ENCODE measurements around the gene DLGAP1. TPM values are rescaled to one million over a fixed set of nuclear protein-coding genes. Genes with fewer than 3 reads are reported as not detected.

Gene DLGAP1
- total RNA-seq, 1 donor from 2014 or later, result 11.5 TPM

- TF ChIP-seq CTCF (conservative IDR thresholded peaks at IDR 0.05), result no peak
- Mint-ChIP-seq H3K9me3 (no peaks in the 10 kb centered on the region), H3K27me3 (ENCODE audit: low read depth) (no peaks in the 10 kb centered on the region), H3K27ac (ENCODE audit: unreplicated experiment) (no peak overlapping the region), H3K4me3 (no peak overlapping the region), H3K4me1 (no peaks in the 10 kb centered on the region), H3K36me3 (ENCODE audit: low read depth) (peaks cover 2% of the 10 kb centered on the region)
- DNase-seq (ENCODE audit: low read depth, low spot score), result no peak
Measured at GRCh38 chr18:4438938-4439337, 16.2 kb downstream of the DLGAP1 start.

- Mint-ChIP-seq H3K27ac (ENCODE audit: unreplicated experiment) (no peak overlapping the region), H3K9me3 (peaks cover under 1% of the 10 kb centered on the region), H3K4me1 (peaks cover 9% of the 10 kb centered on the region), H3K4me3 (no peak overlapping the region), H3K27me3 (ENCODE audit: low read depth) (no peaks in the 10 kb centered on the region), H3K36me3 (ENCODE audit: low read depth) (peaks cover 5% of the 10 kb centered on the region)
- TF ChIP-seq CTCF (conservative IDR thresholded peaks at IDR 0.05), result no peak
- DNase-seq (ENCODE audit: low read depth, low spot score), result no peak
Measured at GRCh38 chr18:4433717-4434116, 21.4 kb downstream of the DLGAP1 start.

GRCh38 chr18:4430836-4431235 lies 24.3 kb downstream of the DLGAP1 start:
- Mint-ChIP-seq H3K9me3 (peaks cover 4% of the 10 kb centered on the region), H3K4me3 (no peak overlapping the region), H3K36me3 (ENCODE audit: low read depth) (peaks cover 3% of the 10 kb centered on the region), H3K4me1 (peaks cover 9% of the 10 kb centered on the region), H3K27ac (ENCODE audit: unreplicated experiment) (no peak overlapping the region), H3K27me3 (ENCODE audit: low read depth) (no peaks in the 10 kb centered on the region)
- no peak for TF ChIP-seq CTCF (conservative IDR thresholded peaks at IDR 0.05)
- no peak for DNase-seq (ENCODE audit: low read depth, low spot score)

- no peaks in the 10 kb centered on the region for H3K4me1 Mint-ChIP-seq
- no peak overlapping the region for H3K27ac Mint-ChIP-seq (ENCODE audit: unreplicated experiment)
- H3K4me3 Mint-ChIP-seq, result no peak overlapping the region
- H3K36me3 Mint-ChIP-seq (ENCODE audit: low read depth), result peaks cover 16% of the 10 kb centered on the region
- no peak for DNase-seq (ENCODE audit: low read depth, low spot score)
- no peaks in the 10 kb centered on the region for H3K27me3 Mint-ChIP-seq (ENCODE audit: low read depth)
- peaks cover 17% of the 10 kb centered on the region for H3K9me3 Mint-ChIP-seq
- no peak for TF ChIP-seq CTCF (conservative IDR thresholded peaks at IDR 0.05)
Measured at GRCh38 chr18:4417714-4418113, 37.4 kb downstream of the DLGAP1 start.

GRCh38 chr18:4416976-4417375 lies 38.1 kb downstream of the DLGAP1 start:
- no peak overlapping the region for H3K27ac Mint-ChIP-seq (ENCODE audit: unreplicated experiment)

More at GRCh38 chr18:4416976-4417375, 38.1 kb downstream of the DLGAP1 start:
- Mint-ChIP-seq H3K9me3 (peaks cover 17% of the 10 kb centered on the region), H3K4me3 (no peak overlapping the region), H3K27me3 (ENCODE audit: low read depth) (no peaks in the 10 kb centered on the region), H3K4me1 (no peaks in the 10 kb centered on the region), H3K36me3 (ENCODE audit: low read depth) (peaks cover 16% of the 10 kb centered on the region)
- DNase-seq (ENCODE audit: low read depth, low spot score), result no peak
- no peak for TF ChIP-seq CTCF (conservative IDR thresholded peaks at IDR 0.05)
